Measurements from ENCODE around the gene C8G. TPM values are rescaled to one million over a fixed set of nuclear protein-coding genes. Genes with fewer than 3 reads are reported as not detected.
A peak's percentile ranks its signal among the peaks of the same experiment; 100 is the strongest.

Gene C8G
- total and polyA plus RNA-seq, 9 of the 15 experiments (the other 6 are each of a cell fraction or from before 2014, with no cell fraction given), result 0.35 to 5.9 (median 2.7) TPM; not detected in 2

DNA sequence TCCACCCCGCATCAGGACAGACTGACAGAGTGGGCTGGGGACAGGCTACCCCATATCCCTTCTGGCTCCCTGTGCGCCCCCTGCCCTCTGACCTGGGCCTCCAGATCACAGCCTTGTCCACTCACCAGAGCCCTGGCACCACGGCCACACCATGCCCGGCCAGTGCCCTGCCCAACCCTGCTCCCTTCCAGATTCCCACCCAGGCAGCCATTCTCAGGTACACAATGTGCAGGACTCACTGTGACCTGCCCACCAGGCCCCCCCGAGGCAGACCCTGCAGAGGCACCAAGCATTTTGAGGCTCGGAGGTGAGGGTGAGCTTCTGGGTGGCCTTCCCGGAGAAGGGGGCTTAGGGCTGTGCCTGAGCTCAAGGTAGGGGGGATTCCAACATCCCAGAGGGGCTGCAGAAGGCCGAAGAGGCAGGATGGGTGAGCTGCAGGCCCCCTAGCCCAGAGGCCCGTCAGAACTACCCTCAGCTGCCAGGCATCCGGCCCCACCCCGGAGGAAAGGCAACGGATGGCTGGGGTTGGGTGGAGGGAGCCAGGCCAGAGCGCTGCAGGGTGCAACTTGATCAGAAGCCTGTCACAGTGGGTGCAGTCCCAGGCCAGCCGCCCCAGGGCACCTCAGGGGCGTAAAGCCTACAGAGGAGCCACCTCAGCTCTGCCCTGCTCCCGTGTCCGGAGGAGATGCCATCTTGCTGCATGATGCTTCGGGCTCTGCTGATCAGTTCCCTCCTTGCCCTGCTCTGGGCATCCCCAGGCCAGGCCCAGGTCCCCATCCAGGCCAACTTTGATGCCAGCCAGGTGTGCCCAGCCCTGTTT, 37.4 kb downstream of the C8G start, which contains the start of gene LCNL1 (continued):
- TF ChIP-seq, protein P1, sequence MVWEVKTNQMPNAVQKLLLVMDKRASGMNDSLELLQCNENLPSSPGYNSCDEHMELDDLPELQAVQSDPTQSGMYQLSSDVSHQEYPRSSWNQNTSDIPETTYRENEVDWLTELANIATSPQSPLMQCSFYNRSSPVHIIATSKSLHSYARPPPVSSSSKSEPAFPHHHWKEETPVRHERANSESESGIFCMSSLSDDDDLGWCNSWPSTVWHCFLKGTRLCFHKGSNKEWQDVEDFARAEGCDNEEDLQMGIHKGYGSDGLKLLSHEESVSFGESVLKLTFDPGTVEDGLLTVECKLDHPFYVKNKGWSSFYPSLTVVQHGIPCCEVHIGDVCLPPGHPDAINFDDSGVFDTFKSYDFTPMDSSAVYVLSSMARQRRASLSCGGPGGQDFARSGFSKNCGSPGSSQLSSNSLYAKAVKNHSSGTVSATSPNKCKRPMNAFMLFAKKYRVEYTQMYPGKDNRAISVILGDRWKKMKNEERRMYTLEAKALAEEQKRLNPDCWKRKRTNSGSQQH (CRISPR knock-in tag; IDR thresholded peaks at IDR 0.05), result no peak
- TF ChIP-seq CHD2 (IDR thresholded peaks at IDR 0.05; ENCODE audit: low read depth, low read length) (no peak), ZNF431 (CRISPR knock-in tag; IDR thresholded peaks at IDR 0.05) (no peak), ZKSCAN1 (IDR thresholded peaks at IDR 0.05; ENCODE audit: low read depth, low read length) (no peak), NONO (IDR thresholded peaks at IDR 0.05; ENCODE audit: low read depth in 2 of 2, low read length in 1 of 2) (no peak)
- TF ChIP-seq, protein P2, sequence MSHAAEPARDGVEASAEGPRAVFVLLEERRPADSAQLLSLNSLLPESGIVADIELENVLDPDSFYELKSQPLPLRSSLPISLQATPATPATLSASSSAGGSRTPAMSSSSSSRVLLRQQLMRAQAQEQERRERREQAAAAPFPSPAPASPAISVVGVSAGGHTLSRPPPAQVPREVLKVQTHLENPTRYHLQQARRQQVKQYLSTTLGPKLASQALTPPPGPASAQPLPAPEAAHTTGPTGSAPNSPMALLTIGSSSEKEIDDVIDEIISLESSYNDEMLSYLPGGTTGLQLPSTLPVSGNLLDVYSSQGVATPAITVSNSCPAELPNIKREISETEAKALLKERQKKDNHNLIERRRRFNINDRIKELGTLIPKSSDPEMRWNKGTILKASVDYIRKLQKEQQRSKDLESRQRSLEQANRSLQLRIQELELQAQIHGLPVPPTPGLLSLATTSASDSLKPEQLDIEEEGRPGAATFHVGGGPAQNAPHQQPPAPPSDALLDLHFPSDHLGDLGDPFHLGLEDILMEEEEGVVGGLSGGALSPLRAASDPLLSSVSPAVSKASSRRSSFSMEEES (CRISPR knock-in tag; IDR thresholded peaks at IDR 0.05), result no peak

DNA sequence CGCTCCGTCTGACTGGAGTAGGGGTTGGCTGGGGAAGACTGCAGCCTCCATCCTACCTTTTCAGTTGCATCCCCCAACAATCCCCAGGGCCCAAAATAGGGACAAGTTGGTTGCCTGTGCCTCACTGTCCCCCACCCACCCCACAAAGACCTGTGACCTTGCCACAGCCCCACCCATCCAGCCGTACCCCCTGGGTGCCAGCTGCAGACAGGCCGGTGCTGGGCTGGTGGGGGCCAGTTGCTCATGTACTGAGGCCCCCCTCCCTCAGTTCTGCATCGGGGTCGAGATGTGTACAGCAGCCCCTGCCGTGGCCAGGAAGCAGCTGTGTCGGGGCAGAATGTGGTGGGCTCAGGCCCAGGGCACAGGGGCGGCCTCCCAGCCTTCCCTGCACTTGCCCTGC, 38.1 kb downstream of the C8G start:
- DNase-seq (ENCODE audit: extremely low read depth in 1 of 4, low spot score in 3 of 4), result no peak
- Histone ChIP-seq H3K9me1 (ENCODE audit: control insufficient read depth, insufficient read depth, low read length) (no peaks in the 10 kb centered on the region), H3K4me3 (no peak overlapping the region), H3K9me3 (replicated peaks; ENCODE audit: control insufficient read depth, insufficient read depth, low read depth, low read length) (no peaks in the 10 kb centered on the region), H3K9ac (ENCODE audit: insufficient read depth in 1 of 2, low read depth in 2 of 2, low read length in 2 of 2) (peak overlapping the region in 1 of 2 experiments; percentile 64; a peak in 2 of 4 replicates), H3K27me3 (ENCODE audit: control insufficient read depth in 2 of 2, insufficient read depth in 2 of 2, low read length in 2 of 2) (no peaks in the 10 kb centered on the region), H4K20me1 (replicated peaks; ENCODE audit: control insufficient read depth, insufficient read depth, low read length) (no peaks in the 10 kb centered on the region), H3K27ac (ENCODE audit: extremely low read depth, low read depth, low read length) (no peak overlapping the region), H2AFZ (ENCODE audit: low read depth, low read length) (no peak overlapping the region), H3K4me1 (replicated peaks in 1 of 2; ENCODE audit: control insufficient read depth in 2 of 2, insufficient read depth in 2 of 2, low read length in 2 of 2) (peaks cover 9 to 72% of the 10 kb centered on the region in 2 experiments; a peak in 4 of 5 replicates), H3K36me3 (ENCODE audit: control insufficient read depth, insufficient read depth, low read length) (no peaks in the 10 kb centered on the region), H3K79me2 (ENCODE audit: control insufficient read depth, insufficient read depth, low read length) (no peaks in the 10 kb centered on the region), H3K4me2 (ENCODE audit: insufficient read depth, low read length) (no peak overlapping the region)
- CTCF ChIA-PET (ENCODE audit: low intra/inter-chr PET ratio), result no interaction called here
- intact Hi-C loops (cut with micrococcal nuclease) (no loop called here), in situ Hi-C loops (cut with MboI) (no loop called here)
- FAIRE-seq, result no peak
- WGBS (ENCODE audit: insufficient coverage, low coverage, missing lambda C conversion rate), result 61% methylated on average over 8 of the region's 9 CpGs
- BruUV-seq (replicated peaks), result no TSS peak
- POLR2A ChIA-PET, result interaction anchor here (0.6 kb wide), 1 partner anchor 146 kb away, joined by 3 read pairs; no protein-coding TSS in a partner anchor
- no peak for ATAC-seq
- TF ChIP-seq ARID2 (IDR thresholded peaks at IDR 0.05) (no peak), ZNF445 (CRISPR knock-in tag; IDR thresholded peaks at IDR 0.05; ENCODE audit: low read depth) (no peak), ESRRB (CRISPR knock-in tag; IDR thresholded peaks at IDR 0.05; ENCODE audit: borderline replicate concordance) (no peak), GABPB2 (CRISPR knock-in tag; conservative IDR thresholded peaks at IDR 0.05) (no peak), ZNF224 (CRISPR knock-in tag; IDR thresholded peaks at IDR 0.05) (no peak), PPARD (CRISPR knock-in tag; IDR thresholded peaks at IDR 0.05) (no peak)
- TF ChIP-seq, protein P3, sequence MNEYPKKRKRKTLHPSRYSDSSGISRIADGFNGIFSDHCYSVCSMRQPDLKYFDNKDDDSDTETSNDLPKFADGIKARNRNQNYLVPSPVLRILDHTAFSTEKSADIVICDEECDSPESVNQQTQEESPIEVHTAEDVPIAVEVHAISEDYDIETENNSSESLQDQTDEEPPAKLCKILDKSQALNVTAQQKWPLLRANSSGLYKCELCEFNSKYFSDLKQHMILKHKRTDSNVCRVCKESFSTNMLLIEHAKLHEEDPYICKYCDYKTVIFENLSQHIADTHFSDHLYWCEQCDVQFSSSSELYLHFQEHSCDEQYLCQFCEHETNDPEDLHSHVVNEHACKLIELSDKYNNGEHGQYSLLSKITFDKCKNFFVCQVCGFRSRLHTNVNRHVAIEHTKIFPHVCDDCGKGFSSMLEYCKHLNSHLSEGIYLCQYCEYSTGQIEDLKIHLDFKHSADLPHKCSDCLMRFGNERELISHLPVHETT (CRISPR knock-in tag; conservative IDR thresholded peaks at IDR 0.05 in 1 of 2, IDR thresholded peaks at IDR 0.05 in 1 of 2), result no peak
